ENCODE measurements around the gene KLRG1.

The KLRG1 gene

GRCh38 chr12:9043766-9044165, 54.4 kb downstream of the KLRG1 start:
- DNase-seq = no peak

DNA sequence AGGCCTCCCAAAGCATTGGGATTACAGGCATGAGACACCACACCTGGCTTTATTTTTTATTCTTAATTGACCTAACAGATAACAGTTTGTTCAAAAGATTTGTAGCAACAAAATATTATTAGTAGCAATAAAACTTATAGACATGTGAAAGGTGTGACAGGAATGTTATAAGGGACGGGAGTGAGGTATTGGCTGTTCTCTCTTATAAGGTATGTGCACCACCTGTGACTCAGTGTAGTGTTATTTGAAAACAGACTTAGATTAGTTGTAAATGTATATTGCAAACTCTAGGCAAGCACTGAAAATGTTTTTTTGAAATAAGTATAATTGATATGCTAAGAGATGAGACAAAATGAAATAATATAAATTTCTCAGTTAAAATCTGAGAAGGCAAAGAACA, 57.8 kb downstream of the KLRG1 start:
- DNase-seq = no peak

GRCh38 chr12:9048930-9049329, 59.6 kb downstream of the KLRG1 start:
- DNase-seq = no peak

- DNase-seq = peak; percentile 3
Measured at GRCh38 chr12:9049520-9050133, 60.3 kb downstream of the KLRG1 start.

GRCh38 chr12:9050521-9051157, 61.3 kb downstream of the KLRG1 start:
- DNase-seq = no peak

GRCh38 chr12:9051158-9051550, 61.8 kb downstream of the KLRG1 start:
- DNase-seq = no peak

DNA sequence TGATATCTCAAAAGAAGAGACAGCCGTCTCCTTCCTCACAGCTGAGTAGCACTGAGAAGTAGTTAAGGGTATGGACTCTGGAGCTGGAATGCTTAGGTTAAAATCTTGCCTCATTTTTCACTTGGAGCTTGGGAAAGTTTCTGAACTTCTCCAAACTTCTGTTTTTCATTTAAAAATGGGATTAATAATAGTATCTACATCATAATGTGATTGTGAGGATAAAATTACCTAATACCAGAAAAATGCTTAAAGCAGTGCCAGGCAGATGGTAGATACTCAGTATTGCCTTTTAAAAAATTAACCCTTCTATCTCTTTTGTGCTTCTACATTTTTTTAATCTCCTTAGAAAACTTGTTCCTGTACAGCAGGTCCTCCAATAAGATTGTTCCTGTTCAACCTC, 63.3 kb downstream of the KLRG1 start:
- no peak for DNase-seq

Measured in NCI-H345 (cell line).